Memory B cell (primary cell): ENCODE data around the gene TICAM1.
"Not testable (repeated sequence)": the region's sequence is repeated elsewhere in the genome, so short reads cannot be mapped to it uniquely, and the experiment has no call there.

ENCODE experiments used
- ATAC-seq: fragments of 150-1000 bp; cut with Tn5 transposase; 2 replicates; pipeline ENCODE4 v1.10.0; 2021; ENCODE audit warnings: low read depth, mild to moderate bottlenecking, moderate library complexity
- DNase-seq, 2 donors: peaks; one replicate each; pipeline ENCODE4 v3.0.0; 2022; ENCODE audit warnings: low spot score in 2 of 2
- H3K27ac Mint-ChIP-seq: one replicate; pipeline ENCODE4 v1.8.0; 2022; ENCODE audit warnings: mild to moderate bottlenecking, moderate library complexity, mixed read lengths
- H3K27me3 Mint-ChIP-seq: one replicate; pipeline ENCODE4 v1.8.0; 2022; ENCODE audit warnings: mixed read lengths
- H3K36me3 Mint-ChIP-seq: one replicate; pipeline ENCODE4 v1.8.0; 2022; ENCODE audit warnings: mild to moderate bottlenecking, mixed read lengths
- H3K4me1 Mint-ChIP-seq: one replicate; pipeline ENCODE4 v1.8.0; 2022; ENCODE audit warnings: mixed read lengths
- H3K4me3 Mint-ChIP-seq: one replicate; pipeline ENCODE4 v1.8.0; 2022; ENCODE audit warnings: mild to moderate bottlenecking, moderate library complexity, mixed read lengths
- H3K9me3 Mint-ChIP-seq: one replicate; pipeline ENCODE4 v1.8.0; 2022; ENCODE audit warnings: mixed read lengths

Gene TICAM1

DNA sequence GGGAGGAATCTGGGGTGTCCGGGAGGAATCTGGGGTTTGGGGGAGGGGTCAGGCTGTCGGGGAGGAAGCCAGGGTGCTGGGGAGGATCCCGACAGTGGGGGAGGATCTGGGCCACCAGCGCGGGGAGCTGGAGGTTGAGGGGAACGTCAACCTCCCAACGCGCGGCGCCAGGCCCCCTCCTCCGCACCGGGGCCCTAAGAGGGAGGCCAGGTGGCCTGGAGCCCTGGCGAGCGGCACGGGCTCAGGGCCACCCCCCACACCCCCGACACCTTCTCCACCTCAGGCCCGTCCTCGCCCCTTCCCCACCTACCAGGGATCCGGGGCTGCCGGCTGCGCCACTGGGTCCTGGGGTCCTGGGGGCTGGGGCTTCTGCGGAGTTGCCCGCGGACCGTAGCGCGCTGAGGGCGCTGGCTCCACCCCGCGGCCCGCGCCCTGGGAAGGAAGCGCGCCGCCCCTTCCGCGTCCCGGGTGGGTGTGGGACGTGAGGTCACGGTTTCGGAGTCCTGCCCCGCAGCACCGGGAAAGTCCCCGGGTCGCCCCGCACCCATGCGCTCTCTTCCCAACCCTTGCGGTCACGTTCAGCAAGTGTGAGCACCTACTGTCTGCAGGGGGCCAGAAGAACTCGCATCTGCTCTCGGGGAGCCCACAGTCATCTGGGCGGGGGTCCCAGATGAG lies at the start of gene TICAM1:
TICAM1 (minus strand) TSS at position 409 of the 675 bp plus-strand sequence. CDS start 13,335 bp downstream, outside the sequence.
- Mint-ChIP-seq H3K9me3 (no peaks in the 10 kb centered on the region), H3K27ac (peak within 1 kb of the TSS; percentile 94), H3K36me3 (peaks cover 2% of the 10 kb centered on the region), H3K4me3 (peak within 1 kb of the TSS; percentile 90), H3K27me3 (no peaks in the 10 kb centered on the region), H3K4me1 (peaks cover 20% of the 10 kb centered on the region)
- ATAC-seq (peak; percentile 84), DNase-seq (peak; percentile 67 to 74)

DNA sequence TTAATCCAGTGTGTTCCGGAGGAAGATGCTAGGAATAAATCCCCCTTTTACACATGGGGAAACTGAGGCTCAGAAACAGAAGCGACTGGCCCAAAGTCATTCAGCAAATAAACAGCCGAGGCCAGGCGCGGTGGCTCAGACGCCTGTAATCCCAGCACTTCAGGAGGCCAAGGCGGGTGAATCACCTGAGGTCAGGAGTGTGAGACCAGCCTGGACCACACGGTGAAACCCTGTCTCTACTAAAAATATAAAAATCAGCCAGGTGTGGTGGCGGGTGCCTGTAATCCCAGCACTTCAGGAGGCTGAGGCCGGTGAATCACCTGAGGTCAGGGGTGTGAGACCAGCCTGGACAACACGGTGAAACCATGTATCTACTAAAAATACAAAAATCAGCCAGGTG lies 47.5 kb upstream of the TICAM1 start:
- H3K27ac Mint-ChIP-seq: no peak overlapping the region
- DNase-seq (no peak), ATAC-seq (no peak)
- no peaks in the 10 kb centered on the region for H3K36me3 Mint-ChIP-seq
- no peaks in the 10 kb centered on the region for H3K9me3 Mint-ChIP-seq
- peaks cover 7% of the 10 kb centered on the region for H3K4me1 Mint-ChIP-seq
- H3K4me3 Mint-ChIP-seq: no peak overlapping the region
- peaks cover 2% of the 10 kb centered on the region for H3K27me3 Mint-ChIP-seq

DNA sequence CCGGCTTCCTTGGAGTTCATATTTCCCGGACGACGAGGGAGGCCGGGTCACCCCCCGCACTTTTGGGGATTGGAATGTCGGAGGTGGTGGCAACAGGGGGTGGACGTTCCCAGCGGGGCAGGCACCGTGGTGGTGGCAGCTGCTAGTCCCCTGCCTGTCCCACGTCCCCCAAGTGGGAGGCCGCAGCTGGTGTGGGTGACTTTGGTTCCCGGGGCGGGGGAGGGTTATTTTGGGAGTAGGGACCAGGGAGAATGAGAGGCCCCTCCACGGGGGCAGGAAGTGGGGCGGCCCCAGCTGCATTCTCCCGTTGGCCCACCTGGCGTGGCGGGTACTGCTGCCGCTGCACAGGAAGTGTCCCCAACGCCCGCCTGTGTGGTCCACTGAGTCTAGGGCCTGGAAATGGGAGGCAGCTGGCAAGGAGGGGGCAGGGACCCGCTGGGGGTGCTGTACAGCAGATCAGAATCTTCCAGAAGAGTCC lies 47.0 kb upstream of the TICAM1 start:
- peaks cover 6% of the 10 kb centered on the region for H3K4me1 Mint-ChIP-seq
- no peak for ATAC-seq
- no peak for DNase-seq
- peaks cover 7% of the 10 kb centered on the region for H3K27me3 Mint-ChIP-seq
- H3K27ac Mint-ChIP-seq: no peak overlapping the region
- no peak overlapping the region for H3K4me3 Mint-ChIP-seq
- no peaks in the 10 kb centered on the region for H3K9me3 Mint-ChIP-seq
- no peaks in the 10 kb centered on the region for H3K36me3 Mint-ChIP-seq

DNA sequence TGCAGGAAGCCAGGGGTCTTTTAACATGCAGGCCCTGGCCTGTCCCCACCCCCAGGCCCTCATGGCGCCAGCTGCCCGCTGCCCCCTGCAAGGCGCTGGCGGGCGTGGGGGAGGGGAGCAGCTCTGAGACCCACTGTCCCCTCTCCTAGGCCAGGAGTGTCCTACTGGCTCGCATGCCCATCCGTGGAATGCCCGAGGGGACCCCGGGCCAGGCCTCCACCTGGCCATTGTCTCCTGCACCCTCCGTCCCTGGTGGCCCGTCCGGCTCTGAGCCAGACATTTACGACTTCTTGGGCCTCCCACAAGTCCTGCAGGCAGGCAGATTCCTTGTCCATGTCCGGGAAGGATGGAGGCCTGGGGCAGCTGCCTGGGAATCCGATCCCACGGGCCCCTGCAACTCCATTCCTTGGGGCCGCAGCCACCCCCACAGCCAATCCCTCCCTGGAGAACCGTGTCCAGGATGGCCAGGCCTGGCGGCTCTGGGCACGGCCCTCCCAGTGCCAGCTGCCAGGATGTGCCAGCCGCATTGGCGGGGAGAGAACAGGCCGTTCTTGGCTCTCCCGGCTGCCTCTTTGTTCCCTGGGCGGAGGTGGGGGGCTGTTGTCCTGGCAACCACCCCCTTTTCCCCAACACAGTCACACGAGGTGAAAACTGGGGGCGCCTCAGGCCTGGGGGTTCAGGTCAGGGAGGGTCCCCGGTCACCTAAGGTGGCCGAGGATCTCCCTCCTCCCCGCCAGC lies 46.4 kb upstream of the TICAM1 start:
- Mint-ChIP-seq H3K27ac (no peak overlapping the region), H3K27me3 (peaks cover 7% of the 10 kb centered on the region), H3K9me3 (no peaks in the 10 kb centered on the region), H3K4me1 (peaks cover 4% of the 10 kb centered on the region), H3K4me3 (no peak overlapping the region), H3K36me3 (no peaks in the 10 kb centered on the region)
- no peak for DNase-seq
- ATAC-seq: no peak

DNA sequence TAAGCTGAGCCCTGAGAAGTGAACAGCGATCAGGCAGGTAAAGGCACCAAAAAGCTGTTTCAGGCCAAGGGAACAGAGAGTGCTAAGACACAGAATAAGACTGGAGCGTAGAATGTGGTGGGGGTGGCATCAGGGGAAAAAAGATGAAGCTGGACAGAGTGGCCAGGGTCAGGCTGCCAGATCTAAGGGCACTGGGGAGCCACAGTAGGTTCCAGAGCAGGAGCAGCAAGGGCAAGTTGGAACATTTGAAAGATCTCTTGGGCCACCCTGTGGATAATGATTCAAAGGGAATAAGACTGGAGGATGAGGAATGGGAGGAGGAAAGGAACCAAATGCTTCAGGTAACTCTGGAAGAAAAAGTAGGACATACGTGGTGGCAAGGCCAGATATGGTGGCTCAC lies 42.4 kb upstream of the TICAM1 start:
- no peak overlapping the region for H3K27ac Mint-ChIP-seq

DNA sequence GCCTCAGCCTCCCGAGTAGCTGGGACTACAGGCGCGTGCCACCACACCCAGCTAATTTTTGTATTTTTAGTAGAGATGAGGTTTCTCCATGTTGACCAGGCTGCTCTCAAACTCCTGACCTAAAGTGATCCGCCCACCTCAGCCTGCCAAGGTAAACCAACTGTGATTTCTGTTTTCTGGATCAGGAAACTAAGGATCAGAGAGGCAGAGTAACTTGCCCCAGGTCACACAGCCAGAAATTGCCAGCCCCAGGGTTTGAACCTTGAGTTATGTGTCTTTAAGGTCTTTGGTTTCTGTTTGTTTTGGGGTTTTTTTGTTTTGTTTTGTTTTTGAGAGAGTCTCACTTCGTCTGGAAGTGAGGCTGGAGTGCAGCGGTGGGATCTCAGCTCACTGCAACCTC lies 40.2 kb upstream of the TICAM1 start:
- H3K9me3 Mint-ChIP-seq: no peaks in the 10 kb centered on the region
- H3K4me3 Mint-ChIP-seq: no peak overlapping the region
- peaks cover 10% of the 10 kb centered on the region for H3K4me1 Mint-ChIP-seq
- DNase-seq: no peak
- no peak for ATAC-seq
- H3K36me3 Mint-ChIP-seq: no peaks in the 10 kb centered on the region
- H3K27ac Mint-ChIP-seq: no peak overlapping the region
- H3K27me3 Mint-ChIP-seq: peaks cover 7% of the 10 kb centered on the region

More for the DNA sequence above, 42.4 kb upstream of the TICAM1 start:
- Mint-ChIP-seq H3K36me3 (no peaks in the 10 kb centered on the region), H3K9me3 (no peaks in the 10 kb centered on the region), H3K4me1 (peaks cover 10% of the 10 kb centered on the region), H3K4me3 (no peak overlapping the region), H3K27me3 (peaks cover 7% of the 10 kb centered on the region)
- ATAC-seq (no peak), DNase-seq (no peak)

DNA sequence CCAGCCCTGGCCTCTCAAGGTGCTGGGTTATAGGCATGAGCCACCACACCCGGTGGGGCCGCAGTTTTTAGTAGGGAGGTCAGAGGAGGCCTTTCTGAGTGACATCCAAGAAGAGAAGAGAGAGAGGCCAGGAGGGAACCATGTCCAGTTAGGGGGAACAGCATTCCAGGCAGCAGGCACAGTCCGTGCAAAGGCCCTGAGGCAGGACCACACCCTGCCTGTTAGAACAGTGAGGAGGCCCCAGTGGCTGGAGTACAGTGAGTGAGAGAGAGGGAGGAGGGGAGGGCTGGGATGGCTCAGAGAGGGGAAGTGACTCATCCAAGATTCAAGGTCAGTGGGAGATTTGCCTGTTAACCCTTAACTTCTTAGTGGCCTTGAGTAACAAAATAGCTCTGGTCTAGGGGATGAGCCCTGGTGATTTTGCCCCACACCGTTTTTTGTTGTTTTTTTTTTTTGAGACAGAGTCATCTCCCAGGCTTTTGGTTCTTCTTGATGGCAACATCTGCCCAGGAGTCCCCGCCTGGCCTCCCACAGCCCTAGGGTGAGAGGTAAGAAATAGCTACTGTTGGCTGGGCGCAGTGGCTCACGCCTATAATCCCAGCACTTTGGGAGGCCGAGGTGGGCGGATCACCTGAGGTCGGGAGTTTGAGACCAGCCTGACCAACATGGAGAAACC lies 38.7 kb upstream of the TICAM1 start:
- DNase-seq: no peak
- Mint-ChIP-seq H3K36me3 (no peaks in the 10 kb centered on the region), H3K9me3 (no peaks in the 10 kb centered on the region), H3K4me1 (peaks cover 11% of the 10 kb centered on the region), H3K27ac (peak overlapping the region; percentile 56), H3K4me3 (no peak overlapping the region), H3K27me3 (peaks cover 4% of the 10 kb centered on the region)
- ATAC-seq: no peak

DNA sequence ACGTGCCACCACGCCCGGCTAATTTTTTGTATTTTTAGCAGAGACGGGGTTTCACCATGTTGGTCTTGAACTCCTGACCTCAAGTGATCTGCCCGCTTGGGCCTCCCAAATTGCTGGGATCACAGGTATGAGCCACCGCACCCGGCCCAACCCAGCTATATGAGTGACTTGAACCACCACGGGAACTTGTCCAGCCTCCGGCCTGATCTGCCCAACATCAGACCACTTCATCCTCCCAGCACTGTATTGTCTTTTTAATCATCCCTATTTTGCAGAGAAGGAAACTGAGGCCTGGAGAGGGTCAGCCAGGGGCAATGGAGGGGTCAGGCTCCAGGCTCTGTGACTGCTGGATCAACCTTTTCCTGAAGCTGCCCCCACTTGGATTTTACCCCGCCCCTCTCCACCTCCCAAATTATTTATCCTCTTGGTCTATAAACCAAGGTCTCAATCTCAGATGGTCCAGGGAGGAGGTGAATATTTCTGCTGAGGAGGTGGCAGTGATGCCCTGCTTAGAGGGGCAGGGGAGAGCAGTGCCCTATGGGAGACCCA lies 36.8 kb upstream of the TICAM1 start:
- no peak for ATAC-seq

DNA sequence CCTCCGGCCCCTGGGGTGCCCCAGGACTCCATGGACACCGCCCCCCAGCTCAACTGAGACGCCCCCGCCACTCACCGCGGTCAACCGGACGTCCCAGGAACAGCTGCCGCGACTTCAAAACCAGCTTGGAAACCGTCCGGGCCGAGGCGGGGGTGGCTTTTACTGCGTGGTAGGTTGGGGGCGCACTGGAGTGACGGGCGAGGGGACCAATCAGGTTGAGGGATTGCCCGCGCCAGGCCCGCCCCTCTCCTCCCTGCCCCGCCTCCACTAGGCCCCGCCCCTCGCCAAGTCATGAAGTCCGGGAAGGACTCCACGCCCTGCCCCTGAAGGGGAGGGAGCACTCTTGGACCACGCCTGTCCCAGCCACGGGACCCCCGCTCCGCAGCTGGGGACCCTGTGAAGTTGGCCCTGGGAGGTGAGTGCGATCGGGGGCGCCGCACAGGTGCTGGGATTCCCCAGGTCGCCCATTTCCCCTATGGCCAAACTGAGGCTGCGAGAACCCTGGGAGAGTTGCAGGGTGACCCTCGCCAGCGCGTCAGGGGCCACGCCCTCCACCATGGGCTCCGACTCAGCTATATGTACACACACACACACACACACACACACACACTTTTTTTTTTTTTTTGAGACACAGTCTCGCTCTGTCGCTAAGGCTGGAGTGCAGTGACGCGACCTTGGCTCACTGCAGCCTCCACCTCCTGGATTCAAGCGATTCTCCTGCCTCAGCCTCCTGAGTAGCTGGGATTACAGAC lies 36.2 kb upstream of the TICAM1 start, which contains the start of gene PLIN3:
PLIN3 (minus strand) TSS at position 134 of the 752 bp plus-strand sequence. CDS start 6,273 bp downstream, outside the sequence.
- Mint-ChIP-seq H3K9me3 (no peaks in the 10 kb centered on the region), H3K36me3 (no peaks in the 10 kb centered on the region), H3K4me3 (peak within 1 kb of the TSS; percentile 82), H3K4me1 (peaks cover 18% of the 10 kb centered on the region), H3K27ac (peak within 1 kb of the TSS; percentile 86), H3K27me3 (no peaks in the 10 kb centered on the region)
- DNase-seq (peak; percentile 89 to 94), ATAC-seq (peak; percentile 86)

More for the DNA sequence above, 36.8 kb upstream of the TICAM1 start:
- Mint-ChIP-seq H3K27ac (peak overlapping the region; percentile 86), H3K9me3 (no peaks in the 10 kb centered on the region), H3K27me3 (no peaks in the 10 kb centered on the region), H3K4me1 (peaks cover 20% of the 10 kb centered on the region), H3K36me3 (no peaks in the 10 kb centered on the region), H3K4me3 (peak overlapping the region; percentile 82)
- no peak for DNase-seq

DNA sequence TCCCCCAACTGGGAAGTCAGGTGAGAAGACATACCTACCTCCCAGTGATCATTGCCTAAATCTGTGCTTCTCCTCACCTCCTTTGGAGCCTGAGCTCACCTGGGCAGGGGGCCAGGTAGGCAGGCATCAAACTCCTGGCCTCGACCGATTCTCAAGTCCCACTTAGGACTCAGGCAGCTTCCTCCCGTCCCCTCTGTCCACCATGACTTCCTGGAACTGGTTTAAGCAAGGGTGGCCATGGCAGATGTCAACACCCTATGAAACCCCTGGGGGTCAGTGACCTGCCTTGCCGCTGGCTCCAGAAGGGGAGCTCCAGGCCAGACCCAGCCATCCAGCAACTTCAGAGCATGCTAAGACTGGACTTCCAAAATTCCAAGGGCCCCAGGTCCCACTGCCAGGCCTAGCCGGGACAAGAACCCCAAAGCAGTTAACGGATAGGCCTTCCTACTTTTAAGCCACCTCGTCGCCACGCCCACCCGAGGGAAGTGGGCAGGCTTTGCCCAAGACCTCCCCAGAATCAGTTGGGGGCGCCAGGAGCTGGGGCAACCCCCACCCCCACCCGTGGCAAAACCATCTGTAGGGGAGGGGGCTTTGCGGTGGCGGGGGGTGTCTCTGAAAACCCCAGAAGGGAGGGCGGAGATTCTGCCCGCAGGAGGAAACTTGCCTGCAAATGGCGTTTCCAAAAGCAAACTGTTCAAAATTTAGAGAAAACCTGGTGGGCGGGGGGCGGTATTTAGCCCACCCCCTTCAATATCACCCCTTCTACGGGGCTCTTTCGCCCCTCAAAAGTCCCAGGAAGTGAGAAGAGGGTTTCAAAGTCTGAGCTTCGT lies 35.3 kb upstream of the TICAM1 start:
- ATAC-seq (peak; percentile 8), DNase-seq (peak; percentile 23 to 50)
- Mint-ChIP-seq H3K9me3 (no peaks in the 10 kb centered on the region), H3K36me3 (no peaks in the 10 kb centered on the region), H3K27ac (peak overlapping the region; percentile 86), H3K4me3 (peak overlapping the region; percentile 82), H3K27me3 (no peaks in the 10 kb centered on the region), H3K4me1 (peaks cover 15% of the 10 kb centered on the region)

DNA sequence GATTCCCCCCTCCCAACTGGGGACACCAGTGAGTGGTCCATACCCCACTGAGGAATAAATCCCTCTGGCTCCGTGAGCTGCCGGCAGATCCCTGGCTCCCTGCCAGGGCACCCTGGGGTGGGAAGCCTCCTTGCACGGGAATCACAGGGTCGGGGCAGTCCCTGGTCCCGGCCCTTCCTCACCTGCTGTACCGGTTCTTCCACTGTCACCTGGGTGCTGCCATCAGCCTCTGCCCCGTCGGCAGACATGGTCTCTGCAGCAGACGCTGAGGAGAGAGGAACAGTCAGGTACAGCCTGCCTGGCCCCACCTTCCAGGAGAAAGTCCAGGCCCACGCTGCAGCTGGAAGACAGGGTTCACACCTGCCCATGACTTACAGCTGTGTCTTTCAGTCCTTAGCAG lies 29.6 kb upstream of the TICAM1 start:
- ATAC-seq (no peak), DNase-seq (no peak)
- Mint-ChIP-seq H3K9me3 (no peaks in the 10 kb centered on the region), H3K4me3 (no peak overlapping the region), H3K27me3 (no peaks in the 10 kb centered on the region), H3K4me1 (peaks cover 9% of the 10 kb centered on the region), H3K36me3 (peaks cover 2% of the 10 kb centered on the region), H3K27ac (no peak overlapping the region)

DNA sequence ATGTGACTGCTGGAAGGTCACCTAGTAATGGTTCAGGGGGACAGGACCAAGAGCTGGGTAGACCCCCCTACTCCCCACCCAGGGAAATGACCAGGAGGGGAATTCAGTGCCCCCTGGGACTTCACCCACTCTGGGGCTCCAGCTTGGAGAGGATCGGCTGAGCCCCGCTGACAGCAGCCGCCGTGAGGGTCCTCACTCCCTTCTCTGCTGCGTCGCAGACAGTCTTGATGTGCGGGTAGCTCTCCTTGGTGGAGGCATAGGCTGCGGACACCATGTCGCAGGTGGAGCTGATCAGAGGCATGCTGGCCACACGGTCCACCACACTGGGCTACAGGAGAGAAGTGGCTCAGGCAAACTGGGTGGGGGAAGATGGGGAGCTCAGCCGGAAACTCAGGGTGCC lies 28.2 kb upstream of the TICAM1 start:
- Mint-ChIP-seq H3K4me3 (no peak overlapping the region), H3K27me3 (no peaks in the 10 kb centered on the region), H3K27ac (no peak overlapping the region), H3K9me3 (no peaks in the 10 kb centered on the region), H3K4me1 (peaks cover 7% of the 10 kb centered on the region), H3K36me3 (peaks cover 4% of the 10 kb centered on the region)
- DNase-seq (no peak), ATAC-seq (no peak)

DNA sequence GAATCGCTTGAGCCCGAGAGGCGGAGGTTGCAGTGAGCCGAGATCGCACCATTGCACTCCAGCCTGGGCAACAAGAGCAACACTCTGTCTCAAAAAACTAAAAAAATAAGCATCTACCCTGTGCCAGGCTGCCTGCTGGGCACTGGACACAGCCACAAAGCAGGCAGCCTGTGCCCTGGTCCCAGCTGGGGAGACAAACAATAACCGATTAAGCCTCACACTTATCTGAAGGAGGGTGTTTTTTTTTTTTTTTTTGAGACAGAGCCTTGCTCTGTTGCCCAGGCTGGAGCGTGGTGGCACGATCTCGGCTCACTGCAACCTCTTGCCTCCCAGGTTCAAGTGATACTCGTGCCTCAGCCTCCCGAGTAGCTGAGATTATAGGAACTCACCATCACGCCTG lies 25.0 kb upstream of the TICAM1 start:
- not testable (repeated sequence) for H3K36me3 Mint-ChIP-seq

More for the DNA sequence above, 25.0 kb upstream of the TICAM1 start:
- not testable (repeated sequence) for H3K4me3 Mint-ChIP-seq, H3K9me3 Mint-ChIP-seq, H3K27me3 Mint-ChIP-seq, DNase-seq, H3K27ac Mint-ChIP-seq, ATAC-seq, H3K4me1 Mint-ChIP-seq
